HG03575 (cell line): ENCODE results near the gene ADRA1B.

Experiments used
- ATAC-seq: cut with Tn5 transposase; IDR thresholded peaks from one replicate; pipeline ENCODE4 v1.9.1; 2021; ENCODE audit not compliant: unreplicated experiment, insufficient number of reproducible peaks, low FRiP score; ENCODE audit errors: extremely low read depth

Gene ADRA1B

DNA sequence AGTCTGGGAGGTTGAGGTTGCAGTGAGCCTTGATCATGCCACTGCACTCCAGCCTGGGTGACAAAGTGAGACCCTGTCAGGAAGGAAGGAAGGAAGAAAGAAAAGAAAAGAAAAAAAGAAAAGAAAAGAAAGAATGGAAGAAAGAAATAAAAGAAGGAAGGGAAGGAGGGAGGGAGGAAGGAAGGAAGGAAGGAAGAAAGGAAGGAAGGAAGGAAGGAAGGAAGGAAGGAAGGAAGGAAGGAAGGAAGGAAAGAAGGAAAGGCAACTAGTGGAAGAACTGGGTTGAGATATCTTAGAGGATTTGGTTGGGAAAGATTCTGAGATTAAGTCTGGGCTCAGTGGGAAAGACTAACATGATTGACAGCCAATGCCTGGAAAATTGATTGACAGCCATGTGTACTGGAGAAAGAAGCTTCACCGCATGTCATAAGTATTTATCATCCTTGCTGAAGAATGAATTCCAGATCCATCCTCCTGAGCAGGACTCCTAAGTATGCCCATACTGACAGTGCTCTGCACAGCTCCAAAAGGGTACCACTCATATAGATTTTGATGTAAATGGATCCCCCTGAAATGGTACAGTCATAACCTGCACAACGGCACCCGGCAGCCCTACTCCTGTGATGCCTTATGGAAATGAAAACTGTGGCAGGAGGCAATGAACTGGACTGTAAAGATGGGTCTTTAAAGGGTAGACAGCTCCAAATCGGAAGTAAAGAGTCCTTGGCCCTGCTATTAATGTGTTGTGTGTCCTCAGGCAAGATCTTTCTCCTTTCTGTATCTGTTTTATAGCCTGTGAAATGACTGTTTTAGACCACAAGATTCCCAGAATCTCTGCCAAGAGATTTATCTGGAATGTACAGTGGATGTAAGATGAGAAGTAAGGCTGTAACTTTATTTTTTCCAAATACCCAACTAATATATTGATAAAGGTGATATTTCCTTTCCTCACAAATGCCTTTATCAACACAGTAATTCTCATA is 16.9 kb upstream of the ADRA1B start:
- ATAC-seq, result no peak

DNA sequence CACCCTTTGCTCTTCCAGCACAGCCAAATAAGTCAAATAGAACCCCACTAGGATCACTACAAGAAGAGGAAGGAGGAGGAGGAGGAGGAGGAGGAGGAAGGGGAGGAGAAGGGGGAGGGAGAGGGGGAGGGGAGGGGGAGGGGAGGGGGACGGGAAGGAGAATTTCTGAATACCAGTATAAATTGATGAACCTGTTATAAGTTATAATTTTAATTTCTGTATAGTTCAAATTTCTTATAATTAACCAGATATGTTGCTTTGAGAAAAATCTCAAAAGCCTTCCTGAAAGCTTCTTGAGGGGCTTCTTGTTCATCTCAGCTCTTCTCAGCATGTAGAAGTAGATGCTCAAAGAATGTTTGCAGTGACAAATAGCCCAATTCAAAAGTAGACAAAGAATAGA is 15.0 kb upstream of the ADRA1B start:
- no peak for ATAC-seq

DNA sequence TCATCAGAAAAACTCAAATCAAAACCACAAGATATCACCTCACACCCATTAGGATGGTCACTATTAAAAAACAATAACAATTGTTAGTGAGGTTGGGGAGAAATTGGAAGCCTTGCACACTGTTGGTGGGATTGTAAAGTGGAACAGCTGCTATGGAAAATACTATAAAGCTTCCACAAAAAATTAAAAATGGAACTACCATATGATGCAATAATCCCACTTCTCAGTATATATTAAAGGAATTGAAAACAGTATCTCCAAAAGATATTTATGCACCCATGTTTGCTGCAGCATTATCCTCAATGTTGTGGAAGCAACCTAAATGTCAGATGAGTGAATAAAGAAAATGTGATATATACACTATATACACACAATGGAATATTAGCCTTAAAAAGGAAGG is 14.5 kb upstream of the ADRA1B start:
- ATAC-seq, result no peak

DNA sequence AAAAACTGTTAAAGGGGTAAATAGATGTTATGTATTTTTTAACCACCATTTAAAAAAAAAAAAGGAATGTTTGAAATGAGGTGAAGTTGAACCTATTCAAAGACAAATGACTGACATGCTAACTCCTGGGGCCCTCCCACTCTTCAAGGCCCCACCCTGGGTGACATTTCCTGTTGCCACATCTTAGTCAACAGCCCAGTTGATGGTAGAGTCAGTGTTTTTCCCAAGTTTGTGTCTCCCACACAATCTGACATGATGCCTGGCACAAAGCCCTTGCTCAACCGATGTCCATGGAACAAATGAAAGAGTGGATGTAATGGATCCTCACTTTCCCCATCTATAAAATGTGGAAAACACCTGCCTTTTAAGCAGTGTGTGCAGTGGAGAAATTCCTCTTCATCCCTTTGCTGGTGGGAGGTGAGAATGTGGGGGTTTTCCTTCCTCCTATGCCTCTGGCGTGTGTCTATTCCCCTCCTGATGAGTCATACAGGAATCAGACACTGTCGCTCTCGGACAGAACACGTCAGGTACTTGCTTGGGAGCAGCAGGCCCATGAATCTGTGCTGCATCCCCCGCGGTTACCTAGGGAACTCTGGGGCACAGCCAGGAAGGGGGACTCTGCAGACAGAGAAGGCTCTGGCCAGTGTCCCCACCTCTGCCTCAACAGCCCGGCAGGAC is 13.7 kb upstream of the ADRA1B start:
- ATAC-seq, result no peak

DNA sequence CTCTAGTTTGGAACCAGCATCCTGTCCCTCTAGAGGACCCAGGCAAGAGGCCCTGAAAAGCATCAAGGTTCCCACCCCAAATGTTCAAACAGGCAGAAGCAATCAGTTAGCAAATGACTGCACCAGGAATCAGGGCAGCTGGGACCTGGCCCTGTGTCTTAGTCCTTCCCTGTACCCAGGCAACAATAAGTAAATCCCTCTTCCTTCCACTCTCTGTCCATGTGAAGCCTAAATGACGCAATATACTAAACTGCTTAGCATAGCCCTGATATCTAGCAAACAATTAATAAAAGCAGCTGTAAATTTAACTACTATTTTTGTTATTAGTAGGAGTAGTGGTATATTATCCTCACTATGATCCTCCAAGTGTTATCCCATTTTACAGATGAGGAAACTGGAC is 13.2 kb upstream of the ADRA1B start:
- no peak for ATAC-seq

DNA sequence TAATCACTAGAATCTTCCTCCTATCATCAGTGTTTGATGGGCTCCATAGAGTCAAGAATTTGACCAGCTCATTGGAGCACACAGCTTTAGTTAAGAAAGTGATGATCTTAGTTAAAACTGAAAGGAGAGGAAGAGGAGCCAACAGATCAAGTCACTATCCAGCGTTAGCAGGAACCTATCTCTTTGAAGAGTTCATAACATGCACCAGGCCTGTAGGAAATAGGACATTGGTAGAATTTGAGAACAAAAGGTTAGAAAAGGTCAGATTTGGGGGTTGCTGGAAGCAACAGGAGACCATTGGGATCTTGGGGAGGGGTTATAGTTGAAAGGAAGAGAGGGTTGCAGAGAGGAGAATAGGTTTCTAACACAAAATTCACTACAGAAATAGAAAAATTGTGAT is 11.4 kb upstream of the ADRA1B start:
- no peak for ATAC-seq

DNA sequence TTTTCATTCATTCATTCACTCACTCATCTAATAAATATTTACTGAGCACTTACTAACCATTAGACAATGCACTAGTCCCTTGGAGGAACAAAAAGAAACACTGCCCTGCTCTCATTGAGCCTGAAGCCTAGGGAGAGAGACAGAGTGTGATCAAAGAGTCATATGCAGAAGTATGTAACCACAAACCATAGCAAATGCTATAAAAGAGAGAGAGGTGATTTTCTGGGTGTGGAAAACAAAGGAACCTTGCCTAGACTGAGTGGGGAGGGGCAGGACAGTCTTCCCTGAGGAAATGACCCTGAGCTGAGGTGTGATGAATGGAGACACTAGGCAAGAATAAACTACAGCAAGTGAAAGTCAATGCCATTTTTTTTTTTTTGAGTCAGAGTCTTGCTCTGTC is 10.8 kb upstream of the ADRA1B start:
- ATAC-seq, result no peak

DNA sequence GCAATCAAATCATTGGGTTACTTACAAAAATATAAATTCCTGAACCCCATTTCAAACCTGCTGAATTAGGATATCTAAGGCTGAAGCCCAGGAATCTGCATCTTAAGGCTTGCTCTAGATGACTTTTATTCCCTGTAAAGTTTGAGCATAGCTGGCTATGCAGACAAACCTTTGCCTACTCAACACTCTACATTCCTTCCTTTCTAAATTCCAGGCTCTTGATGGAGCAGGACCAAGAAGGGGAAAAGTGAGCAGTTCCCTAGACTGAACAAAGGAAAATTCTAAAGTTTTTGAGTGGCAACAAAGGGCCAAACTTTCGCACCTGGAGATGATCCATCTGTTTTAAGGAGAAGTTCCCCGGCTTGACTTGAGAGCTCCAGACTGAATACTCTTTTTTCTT is 9.8 kb upstream of the ADRA1B start:
- ATAC-seq, result no peak

DNA sequence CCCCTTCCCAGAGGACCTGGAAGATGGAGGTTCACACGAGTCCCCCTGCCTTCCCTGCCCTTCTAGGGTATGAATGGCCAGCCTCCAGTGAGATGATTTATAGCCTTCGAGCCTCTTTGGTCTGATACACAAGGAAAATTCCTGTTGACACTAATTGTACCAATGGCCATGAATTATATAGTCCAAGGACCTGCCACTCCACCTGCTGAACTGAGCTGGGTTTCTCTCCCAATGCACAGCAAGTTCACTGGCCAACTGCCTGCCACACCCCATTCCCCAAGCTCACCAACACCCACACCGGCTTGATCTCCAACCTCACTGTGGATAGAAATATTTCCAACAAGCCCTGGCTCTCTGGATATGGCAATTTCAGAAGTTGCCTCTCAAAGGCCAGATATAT is 9.3 kb upstream of the ADRA1B start:
- no peak for ATAC-seq

DNA sequence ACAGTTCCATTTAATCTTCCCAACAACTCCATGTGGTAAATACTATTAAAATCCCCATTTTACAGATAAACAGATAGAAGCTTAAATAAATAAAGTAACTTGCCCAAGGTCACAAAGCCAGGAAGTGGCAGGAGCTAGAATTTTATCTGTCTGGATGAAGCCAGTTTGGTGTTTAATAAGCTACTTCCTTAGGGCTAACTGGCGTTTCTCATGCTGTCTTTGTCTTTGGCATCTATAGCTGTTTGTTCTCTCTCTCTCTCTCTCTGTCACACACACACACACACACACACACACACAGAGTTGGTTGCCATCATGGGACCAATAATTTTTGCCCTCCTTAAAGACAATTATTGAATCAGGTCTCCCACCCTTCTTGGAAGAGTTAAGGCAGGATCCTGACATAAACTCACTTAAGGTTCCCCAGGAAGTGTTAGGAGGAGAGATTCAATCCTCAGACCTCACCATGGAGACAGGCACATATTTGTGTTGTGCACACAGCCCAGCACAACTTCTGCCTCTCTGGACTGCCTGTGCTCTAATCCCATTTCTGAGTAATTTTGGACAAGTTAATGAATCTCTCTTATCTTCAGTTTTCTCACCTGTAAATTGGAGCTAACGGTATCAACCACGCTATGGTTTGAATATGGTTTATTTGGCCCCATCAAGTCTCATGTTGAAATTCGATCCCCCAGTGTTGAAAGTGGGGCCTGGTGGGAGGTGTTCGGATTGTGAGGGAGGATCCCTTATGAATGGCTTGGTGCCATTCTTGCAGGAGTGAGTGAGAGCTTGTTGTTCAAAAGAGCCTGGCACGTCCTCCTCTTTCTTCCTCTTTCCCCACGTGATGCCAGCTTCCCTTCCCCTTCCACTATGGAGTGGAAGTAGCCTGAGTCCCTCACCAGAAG is 8.3 kb upstream of the ADRA1B start:
- ATAC-seq, result no peak

DNA sequence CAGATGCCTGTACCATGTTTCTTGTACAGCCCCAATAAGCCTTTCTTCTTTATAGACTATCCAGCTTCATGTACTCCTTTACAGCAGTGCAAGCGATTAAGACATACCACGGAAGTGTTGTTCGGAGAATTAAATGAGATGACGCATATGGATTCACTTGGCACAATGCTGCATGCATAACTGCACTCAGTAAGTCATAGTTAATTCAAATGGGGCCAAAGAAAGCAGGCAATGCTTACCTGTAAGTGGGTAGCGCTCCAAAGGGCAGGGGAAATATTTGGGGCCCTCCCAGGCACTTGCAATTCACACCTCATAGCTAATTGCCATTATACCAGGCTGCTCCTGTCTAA is 7.7 kb upstream of the ADRA1B start:
- no peak for ATAC-seq

DNA sequence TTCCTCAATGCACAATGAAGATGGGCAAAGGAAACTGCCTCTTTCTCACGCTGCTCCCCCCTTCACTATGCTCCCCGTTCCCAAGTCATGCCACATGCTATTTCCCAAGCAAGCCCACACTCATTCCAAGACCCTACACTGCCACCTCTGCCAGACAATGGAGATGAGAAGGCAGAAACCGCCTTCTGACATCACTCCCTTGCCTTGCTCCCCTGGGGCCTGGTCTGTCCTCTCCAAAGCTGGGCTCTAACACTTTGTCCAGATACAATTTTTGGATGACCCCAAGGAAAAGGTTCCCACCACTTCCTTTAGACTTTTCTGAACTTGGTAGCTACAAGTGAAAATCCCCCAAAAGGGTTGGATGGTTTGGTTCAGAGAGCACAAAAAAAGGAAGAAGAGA is 7.2 kb upstream of the ADRA1B start:
- no peak for ATAC-seq

DNA sequence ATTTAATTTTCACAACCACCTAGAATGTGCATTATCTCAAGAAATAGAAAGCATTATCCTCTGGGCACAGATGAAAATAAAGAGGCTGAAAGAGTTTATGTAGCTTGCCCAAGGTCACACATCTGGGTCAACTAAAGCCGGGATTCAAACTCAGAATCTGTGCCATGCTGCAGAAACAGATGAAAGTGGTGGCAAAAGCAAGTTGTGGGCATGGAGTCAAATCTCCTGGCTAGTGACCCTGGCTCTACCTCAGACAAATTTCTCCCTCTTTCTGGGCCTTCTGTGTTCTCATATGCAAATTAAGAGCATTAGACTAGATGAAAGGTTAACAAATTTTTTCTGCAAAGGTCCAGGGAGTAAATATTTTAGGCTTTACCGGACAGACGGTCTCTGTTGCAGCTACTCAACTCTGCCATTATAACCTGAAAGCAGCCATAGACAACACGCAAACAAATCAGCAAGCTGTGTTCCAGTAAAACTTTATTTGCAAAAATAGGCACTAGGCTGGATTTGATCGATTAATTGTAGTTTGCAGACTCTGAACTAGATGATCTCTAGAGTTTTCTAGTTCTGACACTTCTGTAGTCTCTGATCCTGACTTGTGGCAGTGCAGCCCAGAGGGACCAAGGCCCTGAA is 6.0 kb upstream of the ADRA1B start:
- ATAC-seq, result no peak

DNA sequence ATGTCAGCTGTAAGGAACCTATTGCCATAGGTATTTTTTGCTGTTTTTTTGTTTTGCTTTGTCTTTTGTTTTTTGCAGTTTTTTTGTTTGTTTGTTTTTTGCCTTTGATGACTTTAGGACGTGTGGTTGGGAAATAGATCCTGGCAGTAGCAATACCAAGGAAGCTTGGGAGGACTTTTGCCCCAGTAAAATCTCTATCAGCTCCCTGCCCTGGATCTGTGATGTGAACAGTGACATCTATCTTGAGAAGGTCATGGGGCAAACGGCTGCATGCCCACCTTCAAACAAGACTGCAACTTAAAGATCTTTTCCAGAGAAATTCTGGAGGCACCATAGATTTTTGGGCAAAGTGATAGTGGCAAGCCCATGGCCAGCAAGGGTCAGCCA is 5.4 kb upstream of the ADRA1B start:
- no peak for ATAC-seq

DNA sequence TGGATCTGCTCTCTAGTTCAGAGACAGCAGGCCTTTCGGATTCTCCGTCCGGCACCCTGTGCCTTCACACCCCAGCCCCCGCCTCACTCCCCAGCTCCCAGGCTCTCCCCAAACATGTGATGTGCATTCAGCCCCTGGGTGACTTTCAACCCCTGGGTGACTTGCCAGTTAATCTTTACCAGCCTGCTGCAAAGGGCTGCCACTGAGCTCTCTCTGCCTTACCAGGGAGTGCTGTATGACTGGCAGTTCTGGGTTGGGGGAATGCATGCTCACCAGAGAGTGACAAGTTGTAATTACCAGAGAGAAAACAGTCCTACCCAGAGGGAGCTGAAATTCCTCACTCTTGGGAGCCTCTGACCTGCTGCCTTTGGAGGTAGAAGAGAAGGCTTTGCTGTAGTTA is 4.9 kb upstream of the ADRA1B start:
- no peak for ATAC-seq

DNA sequence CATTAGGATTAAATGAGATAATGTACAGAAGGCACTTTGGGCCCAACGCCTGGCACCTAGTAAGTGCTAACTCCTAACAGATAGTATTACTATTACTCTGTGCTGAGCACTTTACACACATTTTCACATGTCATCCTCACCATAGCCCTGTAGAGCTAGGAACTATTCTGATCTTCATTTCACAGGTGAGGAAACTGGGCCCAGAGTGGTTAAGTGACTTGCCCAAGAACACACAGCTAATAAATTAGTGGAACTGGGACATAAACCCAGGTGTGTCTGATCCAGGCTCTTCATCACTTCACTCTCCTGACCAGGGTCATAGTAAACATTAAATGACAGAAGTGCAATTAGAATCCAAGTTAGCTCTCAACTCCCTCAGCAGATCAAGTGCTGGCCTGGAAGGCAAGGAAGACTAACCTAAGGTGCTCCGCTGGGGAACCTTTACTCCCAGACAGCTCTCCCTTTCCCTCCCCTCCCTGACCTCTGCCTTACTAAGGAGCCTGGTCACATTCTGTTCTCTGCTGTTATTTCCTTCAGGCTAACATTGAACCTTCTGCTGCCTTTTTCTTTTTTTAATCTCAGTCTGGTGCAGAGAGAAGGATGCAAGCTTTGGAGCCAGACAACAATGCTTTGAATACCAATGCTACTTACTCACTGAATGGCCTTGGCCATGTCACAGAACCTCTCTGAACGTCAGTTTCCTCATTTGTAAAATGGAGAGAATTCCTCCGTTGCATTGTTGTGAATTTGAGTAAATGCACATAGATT is 4.1 kb upstream of the ADRA1B start:
- no peak for ATAC-seq

DNA sequence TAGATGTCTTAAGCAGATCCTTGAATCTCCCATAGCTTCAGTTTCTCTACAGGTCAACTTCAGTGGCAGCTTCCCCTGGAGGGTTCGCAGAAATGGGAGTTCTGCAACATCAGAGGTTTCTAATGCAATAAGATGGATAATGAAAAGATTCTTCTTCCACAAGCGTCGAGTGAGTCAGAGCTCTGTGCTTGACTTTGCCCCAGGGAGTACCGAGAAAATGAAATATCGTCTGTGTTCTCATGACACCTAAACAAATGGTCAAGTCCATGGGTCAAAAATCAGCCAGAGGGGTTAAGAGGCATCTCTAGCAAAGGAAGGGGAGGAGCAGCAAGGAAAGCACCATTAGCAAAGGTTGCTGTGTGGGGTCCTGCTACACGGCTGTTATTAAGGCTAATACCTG is 3.2 kb upstream of the ADRA1B start:
- no peak for ATAC-seq

DNA sequence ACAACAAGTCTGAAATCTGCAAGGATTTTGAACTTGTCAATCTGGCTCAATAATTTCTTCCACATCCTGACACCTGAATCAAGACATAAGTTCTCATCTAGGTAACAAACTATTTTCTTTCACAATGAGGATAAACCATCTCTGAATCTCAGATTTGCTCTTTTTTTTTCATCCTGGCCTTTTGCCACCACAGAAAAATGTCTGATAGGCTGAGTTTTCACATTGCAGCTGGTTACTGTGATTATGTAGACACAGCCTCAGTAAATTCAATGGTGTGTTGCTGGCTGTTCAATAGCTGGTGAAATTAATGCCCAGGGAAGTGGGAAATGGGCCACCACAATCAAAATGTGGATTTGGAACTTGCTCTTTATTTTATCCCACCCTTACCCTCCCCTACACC is 2.8 kb upstream of the ADRA1B start:
- ATAC-seq, result no peak
